ENCODE results near the gene ANGPT4.

- TF ChIP-seq BCLAF1 (IDR thresholded peaks at IDR 0.05; ENCODE audit: borderline replicate concordance in 1 of 2, control insufficient read depth in 1 of 2, low read depth in 2 of 2, low read length in 1 of 2), result no peak
- no peak for TF ChIP-seq BRCA1 (IDR thresholded peaks at IDR 0.05)
- TF ChIP-seq BRCA1 (CRISPR knock-in tag; IDR thresholded peaks at IDR 0.05), result no peak
- no peak for TF ChIP-seq CTCF (IDR thresholded peaks at IDR 0.05 in 2 of 3, conservative IDR thresholded peaks at IDR 0.05 in 1 of 3; ENCODE audit: insufficient read depth in 2 of 3, low read depth in 1 of 3, low read length in 3 of 3)
- TF ChIP-seq REST (IDR thresholded peaks at IDR 0.05; ENCODE audit: borderline replicate concordance), result no peak
- no peak for TF ChIP-seq REST (CRISPR knock-in tag; IDR thresholded peaks at IDR 0.05; ENCODE audit: low read depth)
- no peak for TF ChIP-seq ZBTB11 (CRISPR knock-in tag; IDR thresholded peaks at IDR 0.05)
Observed at GRCh38 chr20:934186-934840, 18.2 kb upstream of the ANGPT4 start.

Measured in K562 (cell line).